Stomach (tissue), 4 donors: ENCODE data around the gene AFDN.

Experiments used
- EP300 ChIP-seq: sonication (generic); formaldehyde crosslinking; IDR thresholded peaks from one replicate; pipeline ENCODE4 v1.6.1; 2017; ENCODE audit warnings: antibody characterized with exemption
- TF ChIP-seq, protein P1 (sequence below), 7 experiments: fragments of 450-650 bp in 4 of 7; fragments of 200-600 bp in 3 of 7; sonication (generic) in 3 of 7; IDR thresholded peaks; one replicate each; pipeline ENCODE4 v1.5.1; 2016 to 2019; ENCODE audit warnings: antibody characterized with exemption in 7 of 7, control low read depth in 2 of 7, mild to moderate bottlenecking in 1 of 7

DNA sequence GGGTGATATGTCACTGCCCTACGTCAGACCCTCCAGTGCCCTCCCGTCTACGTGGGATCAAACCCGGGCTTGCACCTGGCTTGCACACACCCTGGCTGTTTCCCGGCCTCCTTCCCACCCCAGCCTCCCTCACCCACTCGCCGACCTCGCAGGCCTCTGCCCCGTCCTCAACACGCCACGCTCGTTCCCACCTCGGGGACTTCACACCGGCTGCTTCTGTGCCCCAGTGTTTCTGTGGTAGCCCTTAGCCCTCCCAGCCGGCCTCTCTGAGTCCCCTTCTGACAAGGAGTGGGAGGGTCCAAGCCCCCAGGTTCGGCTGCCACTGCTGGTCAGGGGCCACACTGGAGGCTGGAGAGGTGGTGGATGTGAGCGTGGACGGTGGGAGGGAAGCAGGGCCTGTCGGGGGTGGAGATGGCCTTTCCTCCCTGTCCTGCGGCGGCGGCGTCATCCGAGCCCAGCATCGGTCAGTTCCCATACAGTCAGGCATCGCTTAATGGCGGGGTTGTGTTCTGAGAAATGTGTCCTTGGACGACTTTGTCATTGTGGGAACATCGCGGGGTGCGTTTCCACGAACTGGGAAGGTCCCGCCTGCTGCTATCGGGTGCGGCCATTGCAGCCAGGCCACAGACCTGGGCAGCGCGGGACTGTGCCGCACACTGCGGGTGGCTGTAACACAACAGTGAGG is 159.3 kb downstream of the AFDN start:
- TF ChIP-seq, protein P1, sequence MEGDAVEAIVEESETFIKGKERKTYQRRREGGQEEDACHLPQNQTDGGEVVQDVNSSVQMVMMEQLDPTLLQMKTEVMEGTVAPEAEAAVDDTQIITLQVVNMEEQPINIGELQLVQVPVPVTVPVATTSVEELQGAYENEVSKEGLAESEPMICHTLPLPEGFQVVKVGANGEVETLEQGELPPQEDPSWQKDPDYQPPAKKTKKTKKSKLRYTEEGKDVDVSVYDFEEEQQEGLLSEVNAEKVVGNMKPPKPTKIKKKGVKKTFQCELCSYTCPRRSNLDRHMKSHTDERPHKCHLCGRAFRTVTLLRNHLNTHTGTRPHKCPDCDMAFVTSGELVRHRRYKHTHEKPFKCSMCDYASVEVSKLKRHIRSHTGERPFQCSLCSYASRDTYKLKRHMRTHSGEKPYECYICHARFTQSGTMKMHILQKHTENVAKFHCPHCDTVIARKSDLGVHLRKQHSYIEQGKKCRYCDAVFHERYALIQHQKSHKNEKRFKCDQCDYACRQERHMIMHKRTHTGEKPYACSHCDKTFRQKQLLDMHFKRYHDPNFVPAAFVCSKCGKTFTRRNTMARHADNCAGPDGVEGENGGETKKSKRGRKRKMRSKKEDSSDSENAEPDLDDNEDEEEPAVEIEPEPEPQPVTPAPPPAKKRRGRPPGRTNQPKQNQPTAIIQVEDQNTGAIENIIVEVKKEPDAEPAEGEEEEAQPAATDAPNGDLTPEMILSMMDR (IDR thresholded peaks at IDR 0.05) = no peak
- no peak for TF ChIP-seq EP300
